ENCODE measurements around the gene CSF3R. TPM values are rescaled to one million over a fixed set of nuclear protein-coding genes. Genes with fewer than 3 reads are reported as not detected.

CSF3R gene
- total and polyA plus RNA-seq, 9 of the 15 experiments (the other 6 are each of a cell fraction or from before 2014, with no cell fraction given) = 0.21 to 0.86 (median 0.40) TPM; not detected in 1

- TF ChIP-seq ZNF407 (IDR thresholded peaks at IDR 0.05; ENCODE audit: low read depth) (peak; percentile 68; the same call in 1 of the 2 replicates), PURB (CRISPR knock-in tag; IDR thresholded peaks at IDR 0.05; ENCODE audit: low read depth) (no peak), ZNF280B (CRISPR knock-in tag; IDR thresholded peaks at IDR 0.05) (no peak), RBM34 (IDR thresholded peaks at IDR 0.05; ENCODE audit: borderline replicate concordance, insufficient read depth, low read length) (no peak), CREB1 (IDR thresholded peaks at IDR 0.05) (peak; percentile 94), CREB1 (CRISPR knock-in tag; IDR thresholded peaks at IDR 0.05) (peak; percentile 95), ATF7 (IDR thresholded peaks at IDR 0.05) (peak; percentile 98), TFE3 (CRISPR knock-in tag; IDR thresholded peaks at IDR 0.05) (peak; percentile 47; the same call in 1 of the 2 replicates), SRF (CRISPR knock-in tag; IDR thresholded peaks at IDR 0.05) (no peak), TRIM25 (IDR thresholded peaks at IDR 0.05; ENCODE audit: borderline replicate concordance) (peak; percentile 95), ELK3 (CRISPR knock-in tag; IDR thresholded peaks at IDR 0.05) (no peak), ZNF232 (CRISPR knock-in tag; IDR thresholded peaks at IDR 0.05) (0 out of 2 replicates have a peak, but pooled peaks have one; percentile 38)
These were observed 18.7 kb downstream of the CSF3R start, which contains the start of gene MRPS15 (continued) for GRCh38 chr1:36463803-36464604.

All from K562 (cell line).